Neural cell (in vitro differentiated cells): Measurements from ENCODE around the gene ETV3L. TPM values are rescaled to one million over a fixed set of nuclear protein-coding genes. Genes with fewer than 3 reads are reported as not detected.
"Not testable (repeated sequence)": the region's sequence is repeated elsewhere in the genome, so short reads cannot be mapped to it uniquely, and the experiment has no call there.

ENCODE experiments used
- H2AFZ ChIP-seq: fragments of 200-600, 300-800 bp; sonication (generic), shearing (Covaris generic); 2 replicates; pipeline ENCODE4 v1.6.0; 2014; ENCODE audit warnings: low read depth, mild to moderate bottlenecking, antibody characterized with exemption, low read length, moderate library complexity
- H3F3A ChIP-seq: fragments of 200-600 bp; shearing (Covaris generic); 2 replicates; pipeline ENCODE4 v1.6.1; 2016; ENCODE audit warnings: mild to moderate bottlenecking, moderate library complexity, mixed read lengths, antibody characterized with exemption, low read length; ENCODE audit not compliant: insufficient read depth, poor library complexity, severe bottlenecking
- H3K27ac ChIP-seq: fragments of 200-600, 300-800 bp; sonication (generic), shearing (Covaris generic); 2 replicates; pipeline ENCODE4 v1.5.1; 2014; ENCODE audit warnings: mild to moderate bottlenecking, low read length, moderate library complexity
- H3K27me3 ChIP-seq: fragments of 300-800, 200-600 bp; sonication (generic), shearing (Covaris generic); 2 replicates; pipeline ENCODE4 v1.6.0; 2014; ENCODE audit warnings: mild to moderate bottlenecking, low read depth, low read length, moderate library complexity; ENCODE audit not compliant: insufficient read depth
- H3K36me3 ChIP-seq: fragments of 300-800, 200-600 bp; sonication (generic), shearing (Covaris generic); 2 replicates; pipeline ENCODE4 v1.5.1; 2014; ENCODE audit warnings: mild to moderate bottlenecking, antibody characterized with exemption, low read length, moderate library complexity; ENCODE audit not compliant: insufficient read depth
- H3K4me2 ChIP-seq: fragments of 300-800, 200-600 bp; sonication (generic), shearing (Covaris generic); 2 replicates; pipeline ENCODE4 v1.6.0; 2014; ENCODE audit warnings: mild to moderate bottlenecking, low read length
- H3K4me3 ChIP-seq: fragments of 300-800, 200-600 bp; sonication (generic), shearing (Covaris generic); 2 replicates; pipeline ENCODE4 v1.5.1; 2014; ENCODE audit warnings: mild to moderate bottlenecking, low read length, moderate library complexity
- H3K79me2 ChIP-seq: fragments of 200-600 bp; shearing (Covaris generic); replicated peaks from 2 replicates; pipeline ENCODE4 v1.6.0; 2014; ENCODE audit warnings: mild to moderate bottlenecking, low read length, moderate library complexity; ENCODE audit not compliant: insufficient read depth
- H3K9ac ChIP-seq: fragments of 300-800, 200-600 bp; sonication (generic), shearing (Covaris generic); 2 replicates; pipeline ENCODE4 v1.6.1; 2016; ENCODE audit warnings: mild to moderate bottlenecking, low read length, mixed read lengths
- H3K9me2 ChIP-seq: fragments of 200-600 bp; shearing (Covaris generic); 2 replicates; pipeline ENCODE4 v1.6.1; 2016; ENCODE audit warnings: mild to moderate bottlenecking, low read length, mixed read lengths; ENCODE audit not compliant: insufficient read depth
- H3K9me3 ChIP-seq: fragments of 200-600, 300-800 bp; sonication (generic), shearing (Covaris generic); 2 replicates; pipeline ENCODE4 v1.6.1; 2016; ENCODE audit warnings: mild to moderate bottlenecking, mixed run types, low read length, moderate library complexity, mixed read lengths
- H4K20me1 ChIP-seq: fragments of 200-600 bp; shearing (Covaris generic); 2 replicates; pipeline ENCODE4 v1.6.1; 2016; ENCODE audit warnings: mild to moderate bottlenecking, mixed run types; ENCODE audit not compliant: insufficient read depth
- EP300 ChIP-seq: fragments of 450-650 bp; conservative IDR thresholded peaks from 2 replicates; pipeline ENCODE4 v1.6.1; 2014; ENCODE audit warnings: antibody characterized with exemption, mild to moderate bottlenecking, moderate library complexity; ENCODE audit not compliant: poor library complexity, severe bottlenecking
- EZH2 ChIP-seq: fragments of 200-600, 300-800 bp; shearing (Covaris generic), sonication (generic); IDR thresholded peaks from 2 replicates; pipeline ENCODE4 v1.6.1; 2014; ENCODE audit warnings: antibody characterized with exemption, low read length, borderline replicate concordance, mild to moderate bottlenecking; ENCODE audit not compliant: insufficient read depth, poor library complexity, severe bottlenecking
- MXI1 ChIP-seq: fragments of 450-650 bp; conservative IDR thresholded peaks from 2 replicates; pipeline ENCODE4 v1.6.1; 2014; ENCODE audit warnings: antibody characterized with exemption, mild to moderate bottlenecking; ENCODE audit not compliant: poor library complexity, severe bottlenecking
- POLR2AphosphoS5 ChIP-seq: IDR thresholded peaks from 2 replicates; pipeline ENCODE4 v1.6.1; 2012
- RAD21 ChIP-seq: fragments of 450-650 bp; conservative IDR thresholded peaks from 2 replicates; pipeline ENCODE4 v1.6.1; 2014; ENCODE audit warnings: antibody characterized with exemption, mild to moderate bottlenecking, moderate library complexity
- SMC3 ChIP-seq: fragments of 450-650 bp; conservative IDR thresholded peaks from 2 replicates; pipeline ENCODE4 v1.6.1; 2014; ENCODE audit warnings: antibody characterized with exemption, mild to moderate bottlenecking, moderate library complexity; ENCODE audit not compliant: poor library complexity
- TAF1 ChIP-seq: IDR thresholded peaks from 2 replicates; pipeline ENCODE4 v1.6.1; 2012; ENCODE audit warnings: low read depth
- polyA plus RNA-seq: library from polyadenylated mRNA; depleted of rRNA; stranded (reverse); fragments of >200 nt; gene quantifications from 2 replicates; pipeline ENCODE4 v1.2.3, GENCODE V29; 2014
- TF ChIP-seq, protein P1 (sequence below): fragments of 450-650 bp; IDR thresholded peaks from 2 replicates; pipeline ENCODE4 v1.5.1; 2014; ENCODE audit warnings: antibody characterized with exemption, mild to moderate bottlenecking, moderate library complexity; ENCODE audit not compliant: poor library complexity, severe bottlenecking
- TF ChIP-seq, protein P2 (sequence below): IDR thresholded peaks from 2 replicates; pipeline ENCODE4 v1.6.1; 2012; ENCODE audit warnings: borderline replicate concordance

ETV3L gene
- polyA plus RNA-seq, 1 donor from 2014 or later: not detected

DNA sequence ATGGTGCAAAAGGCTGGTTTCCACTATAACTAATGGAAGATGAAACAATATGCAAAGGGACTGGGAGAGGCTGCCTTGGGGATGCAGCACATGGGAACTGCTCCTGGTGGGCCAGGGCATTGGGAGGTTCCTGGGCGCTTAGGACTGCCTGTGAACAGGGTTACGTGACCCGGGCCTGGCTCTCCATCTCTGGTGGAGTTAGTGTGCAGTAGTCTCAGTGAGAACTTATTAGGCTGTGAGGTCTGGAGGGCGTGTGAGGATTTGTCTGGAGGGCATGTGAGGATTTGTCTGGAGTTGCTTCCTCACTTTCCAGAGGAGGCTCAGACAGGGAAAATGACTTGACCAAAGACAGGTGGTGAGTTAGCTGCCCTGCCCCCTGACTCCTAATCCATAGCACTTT, 1.5 kb upstream of the ETV3L start:
- no peaks in the 10 kb centered on the region for H3K36me3 ChIP-seq
- H3K79me2 ChIP-seq: no peaks in the 10 kb centered on the region
- no peaks in the 10 kb centered on the region for H3K27me3 ChIP-seq
- H3K9me2 ChIP-seq: no peaks in the 10 kb centered on the region
- no peak overlapping the region for H3K9ac ChIP-seq
- no peak overlapping the region for H3K27ac ChIP-seq
- H3K4me3 ChIP-seq: no peak overlapping the region
- H4K20me1 ChIP-seq: no peaks in the 10 kb centered on the region
- TF ChIP-seq, protein P1, sequence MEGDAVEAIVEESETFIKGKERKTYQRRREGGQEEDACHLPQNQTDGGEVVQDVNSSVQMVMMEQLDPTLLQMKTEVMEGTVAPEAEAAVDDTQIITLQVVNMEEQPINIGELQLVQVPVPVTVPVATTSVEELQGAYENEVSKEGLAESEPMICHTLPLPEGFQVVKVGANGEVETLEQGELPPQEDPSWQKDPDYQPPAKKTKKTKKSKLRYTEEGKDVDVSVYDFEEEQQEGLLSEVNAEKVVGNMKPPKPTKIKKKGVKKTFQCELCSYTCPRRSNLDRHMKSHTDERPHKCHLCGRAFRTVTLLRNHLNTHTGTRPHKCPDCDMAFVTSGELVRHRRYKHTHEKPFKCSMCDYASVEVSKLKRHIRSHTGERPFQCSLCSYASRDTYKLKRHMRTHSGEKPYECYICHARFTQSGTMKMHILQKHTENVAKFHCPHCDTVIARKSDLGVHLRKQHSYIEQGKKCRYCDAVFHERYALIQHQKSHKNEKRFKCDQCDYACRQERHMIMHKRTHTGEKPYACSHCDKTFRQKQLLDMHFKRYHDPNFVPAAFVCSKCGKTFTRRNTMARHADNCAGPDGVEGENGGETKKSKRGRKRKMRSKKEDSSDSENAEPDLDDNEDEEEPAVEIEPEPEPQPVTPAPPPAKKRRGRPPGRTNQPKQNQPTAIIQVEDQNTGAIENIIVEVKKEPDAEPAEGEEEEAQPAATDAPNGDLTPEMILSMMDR: no peak
- TF ChIP-seq, protein P2, sequence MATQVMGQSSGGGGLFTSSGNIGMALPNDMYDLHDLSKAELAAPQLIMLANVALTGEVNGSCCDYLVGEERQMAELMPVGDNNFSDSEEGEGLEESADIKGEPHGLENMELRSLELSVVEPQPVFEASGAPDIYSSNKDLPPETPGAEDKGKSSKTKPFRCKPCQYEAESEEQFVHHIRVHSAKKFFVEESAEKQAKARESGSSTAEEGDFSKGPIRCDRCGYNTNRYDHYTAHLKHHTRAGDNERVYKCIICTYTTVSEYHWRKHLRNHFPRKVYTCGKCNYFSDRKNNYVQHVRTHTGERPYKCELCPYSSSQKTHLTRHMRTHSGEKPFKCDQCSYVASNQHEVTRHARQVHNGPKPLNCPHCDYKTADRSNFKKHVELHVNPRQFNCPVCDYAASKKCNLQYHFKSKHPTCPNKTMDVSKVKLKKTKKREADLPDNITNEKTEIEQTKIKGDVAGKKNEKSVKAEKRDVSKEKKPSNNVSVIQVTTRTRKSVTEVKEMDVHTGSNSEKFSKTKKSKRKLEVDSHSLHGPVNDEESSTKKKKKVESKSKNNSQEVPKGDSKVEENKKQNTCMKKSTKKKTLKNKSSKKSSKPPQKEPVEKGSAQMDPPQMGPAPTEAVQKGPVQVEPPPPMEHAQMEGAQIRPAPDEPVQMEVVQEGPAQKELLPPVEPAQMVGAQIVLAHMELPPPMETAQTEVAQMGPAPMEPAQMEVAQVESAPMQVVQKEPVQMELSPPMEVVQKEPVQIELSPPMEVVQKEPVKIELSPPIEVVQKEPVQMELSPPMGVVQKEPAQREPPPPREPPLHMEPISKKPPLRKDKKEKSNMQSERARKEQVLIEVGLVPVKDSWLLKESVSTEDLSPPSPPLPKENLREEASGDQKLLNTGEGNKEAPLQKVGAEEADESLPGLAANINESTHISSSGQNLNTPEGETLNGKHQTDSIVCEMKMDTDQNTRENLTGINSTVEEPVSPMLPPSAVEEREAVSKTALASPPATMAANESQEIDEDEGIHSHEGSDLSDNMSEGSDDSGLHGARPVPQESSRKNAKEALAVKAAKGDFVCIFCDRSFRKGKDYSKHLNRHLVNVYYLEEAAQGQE: no peak
- TF ChIP-seq EP300 (no peak), RAD21 (no peak), POLR2AphosphoS5 (no peak), SMC3 (no peak), EZH2 (no peak), MXI1 (no peak), TAF1 (no peak)
- H3K9me3 ChIP-seq: no peaks in the 10 kb centered on the region
- H3K4me2 ChIP-seq: no peak overlapping the region
- no peaks in the 10 kb centered on the region for H3F3A ChIP-seq
- no peak overlapping the region for H2AFZ ChIP-seq

DNA sequence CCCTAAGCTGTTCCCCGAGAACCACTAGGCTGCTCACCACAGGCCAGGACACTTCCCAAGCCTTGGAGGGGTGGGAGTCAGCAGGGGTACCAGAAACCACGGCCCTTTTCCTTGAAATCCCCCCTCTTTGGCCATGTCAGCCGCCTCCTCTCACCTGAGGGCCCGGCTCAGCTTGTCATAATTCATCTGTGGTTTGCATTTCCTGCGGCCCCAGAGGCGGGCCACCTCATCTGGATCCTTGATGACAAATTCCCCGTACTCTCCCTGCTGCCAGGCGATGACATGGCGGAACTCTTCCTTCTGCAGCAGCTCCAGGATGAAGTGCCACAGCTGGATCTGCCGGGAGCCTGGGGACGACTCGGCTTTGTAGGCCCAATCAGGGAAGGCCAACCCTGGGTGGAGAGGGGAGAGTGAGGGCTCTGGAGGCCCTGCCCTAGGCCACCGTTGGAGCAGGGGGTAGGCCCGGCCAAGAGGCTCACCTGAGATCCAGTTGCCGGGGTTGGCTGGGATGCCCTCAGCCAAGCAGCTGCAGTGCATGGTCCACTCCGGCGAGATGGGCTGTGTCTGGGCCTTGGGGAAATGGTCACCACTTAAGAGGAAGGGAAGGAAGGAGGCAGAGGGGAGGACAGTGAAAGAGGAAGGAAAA, 498 bp downstream of the ETV3L start:
- H3K9me3 ChIP-seq, H3K36me3 ChIP-seq, H3K4me3 ChIP-seq, H3K79me2 ChIP-seq, H3K9ac ChIP-seq, H3F3A ChIP-seq, H3K27me3 ChIP-seq, H3K27ac ChIP-seq, H2AFZ ChIP-seq, H3K9me2 ChIP-seq, H4K20me1 ChIP-seq, H3K4me2 ChIP-seq: not testable (repeated sequence)

DNA sequence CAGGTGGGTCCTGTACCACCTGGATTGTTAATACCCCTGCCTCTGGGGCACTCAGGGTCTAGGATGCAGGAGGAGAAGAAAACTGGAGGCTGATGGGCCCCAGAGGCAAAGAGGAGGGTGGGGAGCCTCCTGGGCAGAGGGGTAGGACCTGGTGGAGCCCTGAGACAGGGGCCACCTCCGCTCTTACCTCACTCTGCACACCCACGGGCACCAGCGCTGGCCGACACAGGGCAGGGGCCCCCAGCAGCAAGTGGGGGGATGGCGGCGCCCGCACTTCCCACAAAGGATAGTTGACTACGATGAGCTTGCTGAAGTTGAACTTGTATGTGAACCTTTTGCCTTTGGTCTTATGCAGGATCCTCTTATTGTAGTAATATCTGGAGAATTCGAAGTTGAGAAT, 1.1 kb downstream of the ETV3L start:
- H3K36me3 ChIP-seq: no peaks in the 10 kb centered on the region
- H3K9me2 ChIP-seq: no peaks in the 10 kb centered on the region
- H3F3A ChIP-seq: no peaks in the 10 kb centered on the region
- no peak overlapping the region for H3K27ac ChIP-seq
- H3K27me3 ChIP-seq: no peaks in the 10 kb centered on the region
- no peaks in the 10 kb centered on the region for H4K20me1 ChIP-seq
- H3K79me2 ChIP-seq: no peaks in the 10 kb centered on the region
- TF ChIP-seq SMC3 (no peak), POLR2AphosphoS5 (no peak), EZH2 (no peak), RAD21 (no peak), EP300 (no peak), TAF1 (no peak), MXI1 (no peak)
- TF ChIP-seq, protein P1: no peak
- TF ChIP-seq, protein P2: no peak
- no peak overlapping the region for H3K9ac ChIP-seq
- H3K9me3 ChIP-seq: no peaks in the 10 kb centered on the region
- no peak overlapping the region for H3K4me3 ChIP-seq
- no peak overlapping the region for H2AFZ ChIP-seq
- no peak overlapping the region for H3K4me2 ChIP-seq
